Right lobe of liver (tissue), 4 donors: ENCODE measurements around the gene MYLK4.

ENCODE experiments used
- POLR2A ChIP-seq: fragments of 450-650 bp; IDR thresholded peaks from one replicate; pipeline ENCODE4 v1.6.1; 2017; ENCODE audit warnings: antibody characterized with exemption, mild to moderate bottlenecking
- TF ChIP-seq, protein P1 (sequence below), 4 donors: fragments of 200-600 bp in 3 of 4; fragments of 450-650 bp in 1 of 4; IDR thresholded peaks; one replicate each; pipeline versions ENCODE4 v1.5.1 to v1.8.0; 2016 to 2022; ENCODE audit warnings: antibody characterized with exemption in 4 of 4, mild to moderate bottlenecking in 2 of 4
- donor health status: DM: no; HTN: no; CAD: no.
- donor health status: DM: no; HTN: no; CAD: no.
- donor health status: DM: no; HTN: yes; CAD: no.

DNA sequence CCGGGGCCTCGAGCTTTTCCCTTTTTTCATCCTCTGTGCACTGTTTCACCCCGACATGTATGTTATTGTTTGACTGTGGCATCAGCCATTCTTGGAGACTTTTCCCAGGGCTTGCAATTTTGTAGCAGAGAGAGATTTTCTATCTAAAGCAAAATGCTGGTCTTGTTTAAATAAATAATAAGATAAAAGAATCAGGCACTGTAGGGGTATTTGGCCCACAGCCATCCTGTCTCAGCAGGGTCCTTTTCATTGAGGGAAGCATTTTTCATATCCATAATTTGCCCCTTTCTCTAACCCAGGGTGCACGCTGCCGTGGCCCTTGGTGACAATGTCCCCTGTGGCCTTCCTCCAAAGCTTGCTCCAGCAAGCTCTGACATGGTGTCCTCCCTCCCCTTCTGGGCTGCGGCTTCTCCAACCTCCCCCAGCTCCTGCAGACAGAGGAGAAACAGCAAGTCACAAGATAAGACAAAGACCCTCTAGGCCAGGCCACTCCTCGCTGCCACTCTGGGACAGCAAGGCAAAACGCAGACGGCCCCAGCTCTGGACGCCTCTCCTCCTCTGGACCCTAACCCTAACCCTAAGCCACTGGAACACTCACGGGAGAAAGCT, 117.6 kb downstream of the MYLK4 start:
- TF ChIP-seq, protein P1, sequence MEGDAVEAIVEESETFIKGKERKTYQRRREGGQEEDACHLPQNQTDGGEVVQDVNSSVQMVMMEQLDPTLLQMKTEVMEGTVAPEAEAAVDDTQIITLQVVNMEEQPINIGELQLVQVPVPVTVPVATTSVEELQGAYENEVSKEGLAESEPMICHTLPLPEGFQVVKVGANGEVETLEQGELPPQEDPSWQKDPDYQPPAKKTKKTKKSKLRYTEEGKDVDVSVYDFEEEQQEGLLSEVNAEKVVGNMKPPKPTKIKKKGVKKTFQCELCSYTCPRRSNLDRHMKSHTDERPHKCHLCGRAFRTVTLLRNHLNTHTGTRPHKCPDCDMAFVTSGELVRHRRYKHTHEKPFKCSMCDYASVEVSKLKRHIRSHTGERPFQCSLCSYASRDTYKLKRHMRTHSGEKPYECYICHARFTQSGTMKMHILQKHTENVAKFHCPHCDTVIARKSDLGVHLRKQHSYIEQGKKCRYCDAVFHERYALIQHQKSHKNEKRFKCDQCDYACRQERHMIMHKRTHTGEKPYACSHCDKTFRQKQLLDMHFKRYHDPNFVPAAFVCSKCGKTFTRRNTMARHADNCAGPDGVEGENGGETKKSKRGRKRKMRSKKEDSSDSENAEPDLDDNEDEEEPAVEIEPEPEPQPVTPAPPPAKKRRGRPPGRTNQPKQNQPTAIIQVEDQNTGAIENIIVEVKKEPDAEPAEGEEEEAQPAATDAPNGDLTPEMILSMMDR (IDR thresholded peaks at IDR 0.05): no peak
- TF ChIP-seq POLR2A: no peak
